Stimulated activated naive CD4-positive, alpha-beta T cell treated with Interleukin-2 at 50 U/mL for 16 hours (primary cell): ENCODE data around the gene FRMPD4.

ENCODE experiments used
- DNase-seq: peaks from one replicate; lab custom pipeline; 2025; lab: John Stamatoyannopoulos, UW

Gene FRMPD4

DNA sequence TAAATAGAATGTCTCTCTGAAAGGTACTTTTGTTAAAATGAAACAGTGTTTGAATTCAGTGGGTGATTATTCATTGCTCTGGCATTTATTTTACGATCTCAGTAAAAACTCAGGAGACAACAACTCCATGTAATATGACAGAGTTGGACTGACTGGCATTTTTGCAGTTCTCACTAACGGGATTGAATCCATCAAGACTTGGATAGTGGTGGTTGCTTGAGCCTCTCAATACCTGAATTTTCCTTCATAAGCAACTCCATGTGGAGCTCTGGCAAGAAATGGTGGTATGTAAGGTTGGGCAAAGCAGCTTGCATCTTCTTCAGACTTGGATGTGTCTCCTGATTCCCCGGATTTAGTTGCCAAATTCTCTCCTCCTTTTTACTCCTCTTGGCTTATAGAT, 72.7 kb downstream of the FRMPD4 start:
- DNase-seq: no peak

DNA sequence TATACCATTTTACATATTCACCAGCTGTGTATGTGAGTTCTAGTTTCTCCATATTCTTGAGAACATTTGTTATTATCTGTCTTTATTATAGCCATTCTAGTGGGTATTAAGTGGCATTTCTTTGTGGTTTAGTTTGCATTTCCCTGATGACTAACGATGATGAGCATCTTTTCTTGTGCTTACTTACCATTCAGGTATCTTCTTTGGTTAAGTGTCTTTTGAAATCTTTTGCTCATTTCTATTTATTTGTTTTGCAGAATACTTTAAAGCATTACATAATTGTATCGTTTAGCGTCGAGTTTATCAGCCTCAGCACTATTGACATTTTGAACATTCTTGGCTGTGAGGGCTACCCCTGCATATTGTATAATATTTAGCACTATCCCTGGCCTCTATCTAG, 85.4 kb downstream of the FRMPD4 start:
- no peak for DNase-seq

- no peak for DNase-seq
These were observed 86.8 kb downstream of the FRMPD4 start for GRCh38 chrX:12225107-12225506.

DNA sequence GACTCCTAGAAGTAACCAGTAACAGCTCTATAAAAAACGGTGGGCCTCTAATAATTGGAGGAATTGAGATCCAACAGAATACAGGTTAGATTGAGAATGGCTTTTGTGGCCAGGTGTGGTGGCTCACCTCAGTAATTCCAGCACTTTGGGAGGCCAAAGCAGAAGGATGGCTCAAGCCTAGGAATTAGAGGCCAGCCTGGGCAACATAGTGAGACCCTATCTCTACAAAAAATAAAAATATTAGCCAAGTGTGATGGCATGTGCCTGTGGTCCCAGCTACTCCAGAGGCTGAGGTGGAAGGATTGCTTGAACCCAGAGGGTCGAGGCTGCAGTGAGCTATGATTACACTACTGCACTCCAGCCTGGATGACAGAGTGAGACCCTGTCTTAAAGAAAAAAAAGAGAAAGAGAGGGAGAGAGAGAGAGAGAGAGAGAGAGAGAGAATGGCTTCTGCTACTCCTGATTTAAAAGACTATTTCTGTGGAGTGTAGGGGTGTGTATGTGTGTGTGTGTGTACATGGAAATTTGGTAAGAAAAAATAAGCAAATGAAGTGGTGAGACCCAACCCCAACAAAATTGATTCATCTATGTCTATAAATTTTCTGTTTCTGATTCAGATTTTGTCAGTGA, 89.3 kb downstream of the FRMPD4 start:
- DNase-seq: no peak

GRCh38 chrX:12228862-12229261, 90.6 kb downstream of the FRMPD4 start:
- DNase-seq: no peak

GRCh38 chrX:12229986-12230385, 91.7 kb downstream of the FRMPD4 start:
- DNase-seq: no peak

- DNase-seq: no peak
These were observed 96.5 kb downstream of the FRMPD4 start for GRCh38 chrX:12234534-12235329.

GRCh38 chrX:12236156-12236555, 97.9 kb downstream of the FRMPD4 start:
- DNase-seq: no peak

DNA sequence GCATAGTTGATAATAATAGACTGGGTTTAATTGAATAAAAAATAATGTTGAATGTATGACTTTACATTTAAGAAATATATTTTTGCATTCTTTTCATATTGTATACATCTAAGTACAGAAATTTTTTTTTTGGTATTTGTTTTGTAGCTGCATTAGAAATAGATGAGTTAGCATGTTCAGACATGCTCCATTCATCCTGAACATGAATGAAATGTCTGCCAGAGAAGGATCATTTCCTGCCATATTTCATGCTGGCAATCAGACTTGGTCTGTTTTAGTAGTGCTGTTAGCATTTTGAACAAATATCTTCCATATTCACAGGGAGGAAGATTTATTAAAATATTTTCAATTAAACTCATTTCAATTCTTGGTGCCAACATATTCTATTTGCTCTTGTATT, 98.9 kb downstream of the FRMPD4 start:
- DNase-seq: no peak

GRCh38 chrX:12237771-12238170, 99.5 kb downstream of the FRMPD4 start:
- DNase-seq: no peak

DNA sequence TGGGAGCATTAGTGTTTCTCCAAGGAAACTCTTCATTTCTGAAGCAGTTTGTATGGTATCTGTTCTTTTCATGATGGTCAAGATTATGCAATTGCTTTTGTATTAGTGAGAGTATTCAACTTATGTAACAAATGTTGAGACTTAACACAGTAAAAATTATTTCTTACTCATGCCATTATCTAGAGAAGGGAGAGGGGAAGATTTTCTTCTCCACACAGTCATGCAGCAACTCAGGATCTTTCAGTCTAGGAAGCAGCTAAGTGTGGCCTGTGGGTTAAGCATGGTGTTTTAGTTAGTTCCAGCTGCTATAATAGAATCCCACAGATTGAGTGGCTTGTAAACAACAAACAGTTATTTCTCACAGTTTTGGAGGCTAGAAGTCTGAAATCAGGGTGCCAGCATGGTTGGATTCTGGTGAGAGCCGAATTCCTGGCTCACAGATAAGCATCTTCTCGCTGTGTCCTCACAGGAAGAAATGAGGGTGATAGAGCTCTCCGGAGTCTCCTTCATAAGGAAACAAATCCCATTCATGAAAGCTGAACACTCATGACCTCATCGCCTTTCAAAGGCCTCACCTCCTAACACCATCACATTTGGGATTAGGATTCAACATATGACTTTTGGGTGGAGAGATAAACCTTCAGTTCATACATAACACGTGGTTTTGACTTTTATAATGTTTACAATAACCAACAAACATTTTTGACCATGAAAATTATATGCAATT, 101.2 kb downstream of the FRMPD4 start:
- no peak for DNase-seq

DNA sequence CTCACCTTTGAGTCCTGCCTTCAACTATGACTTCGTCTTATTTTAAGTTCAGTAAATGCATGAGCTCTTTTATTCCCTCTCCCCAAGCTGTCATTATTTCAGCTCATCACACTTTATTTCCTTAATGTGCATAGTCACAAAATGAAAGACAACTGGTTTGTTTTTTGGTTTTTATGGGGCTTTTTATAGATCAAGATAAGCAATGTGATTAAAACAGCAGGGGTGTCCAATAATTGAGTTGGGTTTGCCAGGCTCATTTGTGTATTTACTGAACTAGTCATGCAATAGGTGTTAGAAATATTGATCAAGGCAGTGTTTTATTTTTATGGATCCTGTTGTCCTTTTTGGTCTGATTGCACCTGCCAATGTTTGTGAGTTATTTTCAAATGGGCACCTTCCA, 102.2 kb downstream of the FRMPD4 start:
- no peak for DNase-seq

GRCh38 chrX:12241026-12241425, 102.8 kb downstream of the FRMPD4 start:
- no peak for DNase-seq

DNA sequence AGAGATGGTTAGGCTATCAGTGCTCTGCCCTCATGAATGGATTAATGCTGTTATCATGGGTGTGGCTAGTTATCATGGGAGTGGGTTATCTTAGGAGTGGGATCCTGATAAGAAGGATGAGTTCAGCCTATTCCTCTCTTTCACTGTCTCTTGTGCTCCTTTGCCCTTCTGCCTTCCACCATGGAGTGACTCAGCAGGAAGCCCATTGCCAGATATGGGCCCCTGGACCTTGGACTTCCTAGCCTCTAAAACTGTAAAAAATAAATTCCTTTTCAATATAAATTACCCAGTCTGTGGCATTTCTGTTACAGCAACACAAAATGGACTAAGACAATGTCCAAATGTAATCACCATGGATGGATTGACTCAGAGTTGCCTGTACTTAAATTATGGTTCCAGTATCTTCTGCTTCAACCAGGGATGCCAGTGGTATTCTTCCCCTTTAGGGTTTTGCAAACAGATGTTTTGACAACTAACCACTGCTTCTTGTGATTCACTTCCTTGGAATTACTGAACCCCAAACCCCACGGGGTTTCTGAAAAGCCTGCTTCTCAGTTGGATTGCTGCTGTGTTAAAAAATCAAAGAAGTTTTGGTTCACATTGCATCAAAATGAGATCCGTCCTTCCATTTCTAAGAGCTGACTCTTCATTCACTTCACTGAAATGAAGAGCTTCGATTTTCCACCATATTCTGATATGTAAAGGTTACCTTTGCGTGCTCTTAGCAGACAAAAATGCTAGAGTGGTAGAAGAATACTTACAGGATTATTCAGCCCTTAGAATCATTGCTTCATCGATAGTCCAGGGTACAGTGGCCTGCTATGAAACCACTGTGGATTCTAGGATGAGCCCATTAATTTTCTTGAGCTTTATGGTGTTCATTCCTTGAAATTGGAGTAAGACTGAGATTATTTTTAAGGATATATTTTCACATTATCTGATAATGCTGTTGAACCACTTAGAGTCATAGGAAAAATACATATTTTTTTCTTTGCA, 107.7 kb downstream of the FRMPD4 start:
- no peak for DNase-seq

DNA sequence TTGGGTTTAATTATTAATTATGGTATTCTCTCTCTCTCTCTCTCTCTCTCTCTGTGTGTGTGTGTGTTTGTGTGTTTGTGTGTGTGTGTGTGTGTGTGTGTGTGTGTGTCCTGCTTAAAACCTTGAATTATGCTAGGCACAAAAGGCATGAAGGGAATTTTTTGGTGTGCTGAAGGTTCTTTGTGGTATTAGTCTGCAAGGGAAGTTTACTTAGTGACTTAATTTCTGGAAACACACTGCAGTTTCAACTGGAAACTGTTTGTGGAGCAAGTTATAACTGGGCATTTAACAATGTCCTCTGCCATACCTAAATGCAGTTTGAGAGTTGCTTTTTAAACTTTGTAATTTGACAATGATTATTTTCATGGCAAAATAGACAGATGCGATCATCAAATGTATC, 111.7 kb downstream of the FRMPD4 start:
- no peak for DNase-seq

GRCh38 chrX:12263211-12263610, 124.9 kb downstream of the FRMPD4 start:
- DNase-seq: no peak

GRCh38 chrX:12269484-12269883, 131.2 kb downstream of the FRMPD4 start:
- no peak for DNase-seq

DNA sequence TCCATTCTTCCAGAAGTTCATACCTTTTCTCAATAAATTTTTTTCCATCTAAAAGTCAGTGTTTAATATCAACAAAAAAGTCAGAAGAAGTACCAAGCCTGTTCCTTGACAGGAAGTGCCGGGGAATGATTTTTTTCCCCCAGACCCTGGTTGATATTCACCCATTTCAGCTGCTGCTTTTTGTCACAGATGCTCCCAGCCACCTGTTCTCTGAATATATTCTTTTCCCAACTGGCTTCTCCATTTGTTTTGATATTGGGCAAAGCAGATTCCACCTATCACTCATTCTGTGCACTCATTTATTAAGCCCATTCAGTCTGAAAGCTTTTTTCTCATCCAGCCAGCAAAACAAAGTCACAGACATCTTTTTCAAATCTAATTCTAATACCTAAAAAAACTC, 139.9 kb downstream of the FRMPD4 start:
- no peak for DNase-seq

GRCh38 chrX:12282991-12283390, 144.7 kb downstream of the FRMPD4 start:
- no peak for DNase-seq

DNA sequence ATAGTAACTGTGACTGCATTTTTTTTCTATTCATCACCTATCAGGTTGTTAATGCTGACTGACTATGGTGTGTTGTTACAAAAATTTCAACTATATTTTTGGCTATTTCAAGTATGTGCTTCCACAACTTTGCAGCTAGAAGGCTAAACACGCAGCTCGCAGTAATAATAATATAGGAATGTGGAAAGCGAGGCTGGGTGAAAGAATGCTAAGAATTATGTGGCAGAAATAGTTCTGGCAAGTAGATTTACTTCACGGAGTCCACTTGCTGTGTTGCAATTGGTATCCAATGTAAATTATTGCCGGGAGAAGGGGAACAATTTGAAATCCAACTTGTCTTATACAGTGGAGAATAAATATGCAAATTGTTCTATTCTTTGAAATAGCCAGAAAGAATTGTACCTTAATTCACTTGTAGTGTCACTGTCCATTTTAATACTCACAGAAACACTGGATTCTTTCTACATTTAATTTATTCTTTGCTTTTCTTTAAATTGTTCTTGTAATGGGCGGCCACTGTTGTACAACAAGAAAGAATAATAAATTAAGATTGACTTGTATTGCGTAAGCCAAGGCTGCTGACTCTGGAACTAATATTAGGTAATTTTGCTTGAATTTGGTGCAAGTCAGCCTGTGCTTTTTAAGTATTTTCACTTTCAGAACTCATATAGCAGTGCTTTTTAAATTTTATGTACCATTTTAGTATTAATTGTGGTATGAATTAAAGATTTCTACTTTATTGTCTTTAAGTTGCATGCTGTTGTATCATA, 154.9 kb downstream of the FRMPD4 start:
- no peak for DNase-seq

DNA sequence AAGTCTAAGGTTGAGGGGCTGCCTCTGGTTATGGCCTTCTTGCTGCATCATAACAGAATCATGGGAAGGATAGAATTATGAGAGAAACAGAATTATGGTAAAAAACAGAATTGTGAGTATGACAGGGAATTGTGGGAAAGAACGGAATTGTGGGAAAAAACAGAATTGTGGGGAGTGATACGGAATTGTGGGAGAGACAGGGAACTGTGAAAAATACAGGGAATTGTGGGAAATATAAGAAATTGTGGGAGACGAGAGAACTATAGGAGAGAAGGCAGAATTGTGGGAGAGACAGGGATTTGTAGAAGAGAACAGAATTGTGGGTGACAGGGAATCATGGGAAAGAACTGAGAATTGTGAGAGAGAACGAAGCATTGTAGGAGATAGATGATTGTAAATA, 159.1 kb downstream of the FRMPD4 start:
- no peak for DNase-seq
